Measurements from ENCODE around the gene OTOF.
"Not testable (repeated sequence)": the region's sequence is repeated elsewhere in the genome, so short reads cannot be mapped to it uniquely, and the experiment has no call there.

The OTOF gene

DNA sequence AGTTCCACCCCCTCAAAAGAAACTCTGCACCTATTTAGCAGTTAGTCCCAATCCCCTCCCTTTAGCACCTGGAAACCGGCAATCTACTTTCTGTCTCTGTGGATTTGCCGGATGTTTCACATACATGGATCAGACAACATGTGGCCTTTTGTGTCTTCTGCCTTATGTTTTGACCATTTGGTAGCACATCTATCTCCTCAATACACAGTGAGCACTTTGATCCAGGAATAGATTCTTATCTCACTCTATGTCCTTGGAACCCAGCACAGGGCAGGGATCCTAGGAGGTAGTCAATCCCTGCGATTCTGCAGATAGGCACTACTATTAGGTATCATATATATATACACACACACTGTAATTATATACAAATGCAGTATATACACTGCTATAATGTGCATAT, 3.8 kb upstream of the OTOF start:
- no peak for DNase-seq (ENCODE audit: extremely low read depth in 1 of 2, low read depth in 1 of 2)

DNA sequence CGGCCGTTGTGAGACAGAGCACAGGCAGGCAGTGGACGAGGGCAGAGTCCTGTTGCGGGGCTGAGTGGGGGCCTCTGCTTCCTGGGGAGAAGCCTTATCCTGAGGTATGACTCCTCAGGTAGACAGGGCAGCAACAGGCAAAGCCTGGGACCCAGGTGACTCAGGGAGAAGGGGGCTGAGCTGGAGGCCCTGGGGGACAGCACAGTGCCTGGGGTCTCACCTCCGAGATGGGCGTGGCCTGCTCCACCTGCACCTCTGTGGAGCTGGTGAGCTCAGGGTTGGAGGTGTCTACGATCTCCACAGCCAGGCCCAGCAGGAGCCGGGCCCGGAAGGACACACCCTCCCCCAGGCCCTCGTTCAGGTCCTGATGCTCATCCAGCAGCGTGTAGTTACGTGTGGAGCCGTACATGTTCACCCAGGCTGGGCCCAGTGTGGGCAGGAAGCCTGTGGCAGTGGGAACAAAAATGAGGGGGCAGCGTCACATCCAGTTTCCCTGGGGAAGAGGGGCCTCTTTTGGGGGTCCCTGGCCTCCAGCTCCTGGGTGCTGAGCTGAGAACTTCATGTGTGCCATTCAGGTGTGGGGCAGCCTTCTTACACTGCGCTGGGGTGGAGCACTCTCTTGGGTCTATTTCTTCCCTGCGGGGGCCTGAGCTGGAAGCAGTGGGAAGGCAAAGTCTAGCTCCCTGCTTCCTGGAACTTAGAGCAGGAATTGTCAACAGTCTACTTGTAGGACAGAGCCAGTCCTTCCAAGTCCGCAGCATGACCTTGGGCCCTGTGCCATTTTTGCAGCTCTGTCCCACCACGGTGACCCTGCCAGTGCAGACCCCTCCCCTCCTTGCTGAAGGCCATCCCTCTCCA, 2.9 kb upstream of the OTOF start:
- DNase-seq (ENCODE audit: extremely low read depth in 1 of 2, low read depth in 1 of 2): no peak

DNA sequence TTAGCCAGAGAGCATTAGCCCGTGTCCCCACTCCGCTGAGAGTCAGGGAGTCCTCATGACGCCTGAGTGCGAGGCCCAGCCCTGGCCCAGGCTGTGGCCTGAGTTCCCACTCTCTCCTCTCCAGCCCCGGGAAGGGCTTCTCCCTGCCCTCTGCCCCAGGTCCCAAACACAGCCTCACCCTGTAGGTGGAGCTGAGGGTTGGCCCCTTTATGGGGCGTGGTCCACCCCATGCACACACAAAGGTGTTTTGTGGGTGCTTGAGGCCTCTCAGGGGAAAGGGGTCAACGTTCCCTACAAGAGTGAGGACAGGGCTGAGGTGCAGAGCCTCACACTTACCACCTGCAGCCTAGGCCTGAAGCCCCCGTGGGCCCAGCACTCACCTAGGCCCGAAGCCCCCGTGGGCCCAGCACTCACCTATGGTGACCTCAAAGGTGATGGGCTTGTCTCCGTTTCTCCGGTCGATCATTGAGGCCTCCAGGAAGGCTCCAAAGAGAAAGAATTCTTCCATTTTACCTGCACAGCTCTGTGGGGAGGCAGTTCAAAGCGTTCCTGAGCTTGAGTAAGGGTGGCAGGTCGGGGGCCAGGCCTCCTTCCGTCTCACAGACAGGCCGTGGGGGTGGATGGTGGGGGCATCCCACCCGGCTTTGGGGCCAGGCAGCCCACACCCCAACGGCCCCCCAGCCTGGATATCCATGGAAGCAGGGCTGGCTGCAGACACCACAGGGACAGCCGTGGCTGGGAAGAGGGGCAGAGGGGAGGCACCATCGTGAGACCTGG, 2.1 kb upstream of the OTOF start:
- DNase-seq (ENCODE audit: extremely low read depth in 1 of 2, low read depth in 1 of 2): no peak

DNA sequence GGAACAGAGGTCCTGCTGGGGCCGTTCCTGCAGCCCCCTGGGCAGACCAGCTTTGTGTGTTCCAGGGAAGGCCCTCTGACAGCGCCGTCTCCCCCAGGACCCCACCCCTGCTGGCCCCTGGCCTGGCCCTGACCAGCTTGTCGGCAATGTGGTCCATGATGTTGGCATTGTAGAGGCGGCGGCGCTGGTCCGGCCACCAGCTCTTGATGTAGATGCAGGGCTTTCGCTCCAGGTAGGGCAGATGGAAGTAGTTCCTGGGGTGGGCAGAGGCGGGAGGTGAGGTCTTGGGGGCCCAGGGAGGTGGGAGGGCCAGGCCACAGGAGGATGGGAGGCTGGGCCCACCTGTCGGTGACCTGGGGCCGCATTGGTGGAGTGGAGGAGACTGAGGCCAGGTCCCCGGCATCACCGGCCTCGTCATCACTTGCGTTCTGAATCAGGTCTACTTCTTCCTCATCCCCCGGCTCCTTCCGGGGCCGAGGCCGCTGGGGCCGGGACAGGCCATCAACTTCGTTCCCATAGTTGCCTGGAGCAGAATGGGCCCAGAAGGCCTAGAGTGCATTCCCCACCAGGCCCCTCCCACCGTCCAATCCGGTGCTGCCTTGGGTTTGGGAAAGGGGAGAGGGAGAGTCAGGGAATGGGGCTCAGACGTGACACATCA, 1.3 kb upstream of the OTOF start:
- no peak for DNase-seq (ENCODE audit: extremely low read depth in 1 of 2, low read depth in 1 of 2)

DNA sequence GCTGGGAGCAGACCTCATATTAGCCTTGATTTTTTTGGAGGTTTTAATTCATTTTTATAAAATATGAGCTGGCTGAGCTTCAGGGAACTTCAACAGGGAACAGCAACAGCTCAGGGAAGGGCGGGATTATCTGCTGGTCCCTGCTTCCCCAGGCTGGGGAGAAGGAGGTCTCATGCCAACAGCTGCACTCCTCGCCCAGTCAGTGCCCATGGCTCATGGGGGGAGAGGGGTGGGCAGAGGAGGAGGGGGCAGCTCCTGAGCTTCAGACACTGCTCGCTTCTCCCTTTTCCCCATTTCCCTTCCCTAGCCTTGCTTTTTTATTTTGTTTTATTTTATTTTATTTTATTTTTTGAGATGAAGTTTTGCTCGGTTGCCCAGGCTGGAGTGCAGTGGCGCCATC, 442 bp upstream of the OTOF start:
- no peak for DNase-seq (ENCODE audit: extremely low read depth in 1 of 2, low read depth in 1 of 2)

DNA sequence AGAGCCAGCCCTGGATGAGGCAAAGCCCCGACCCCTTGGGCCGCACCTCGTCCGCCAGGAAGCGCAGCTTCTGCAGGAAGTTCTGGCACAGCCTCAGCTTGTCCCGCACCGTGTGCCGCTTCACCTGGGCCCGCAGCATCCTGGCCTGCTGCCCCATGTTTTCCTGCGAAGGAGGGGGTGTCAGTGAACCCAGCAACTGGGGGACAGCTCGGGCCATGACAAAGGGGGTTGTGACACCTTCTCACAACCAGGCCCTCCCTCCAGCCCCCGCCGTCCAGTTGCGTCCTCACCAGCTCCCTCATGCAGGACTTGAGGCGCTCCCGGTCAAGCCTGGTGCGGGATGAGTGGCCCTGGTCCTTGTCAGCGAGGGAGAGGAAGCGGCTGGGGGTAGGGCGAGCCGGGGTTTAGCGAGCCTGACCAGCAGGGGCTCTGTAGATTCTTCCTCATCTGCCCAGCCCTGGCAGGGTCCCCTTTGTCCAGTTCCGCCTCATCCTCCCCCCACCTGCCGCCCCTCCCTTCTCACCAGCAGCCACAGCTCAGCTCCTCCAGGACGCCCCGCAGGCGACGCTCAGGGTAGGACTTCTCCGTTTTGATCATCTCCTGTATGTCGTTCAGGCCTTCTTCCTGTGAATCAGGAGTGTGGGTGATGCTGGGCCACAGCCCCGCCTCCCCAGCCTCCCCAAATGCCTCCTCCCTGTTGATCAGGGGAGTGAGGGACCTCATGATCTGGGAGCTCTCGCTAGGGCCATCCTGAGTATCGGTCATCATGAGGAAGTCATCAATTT, 606 bp downstream of the OTOF start:
- no peak for DNase-seq (ENCODE audit: extremely low read depth in 1 of 2, low read depth in 1 of 2)

DNA sequence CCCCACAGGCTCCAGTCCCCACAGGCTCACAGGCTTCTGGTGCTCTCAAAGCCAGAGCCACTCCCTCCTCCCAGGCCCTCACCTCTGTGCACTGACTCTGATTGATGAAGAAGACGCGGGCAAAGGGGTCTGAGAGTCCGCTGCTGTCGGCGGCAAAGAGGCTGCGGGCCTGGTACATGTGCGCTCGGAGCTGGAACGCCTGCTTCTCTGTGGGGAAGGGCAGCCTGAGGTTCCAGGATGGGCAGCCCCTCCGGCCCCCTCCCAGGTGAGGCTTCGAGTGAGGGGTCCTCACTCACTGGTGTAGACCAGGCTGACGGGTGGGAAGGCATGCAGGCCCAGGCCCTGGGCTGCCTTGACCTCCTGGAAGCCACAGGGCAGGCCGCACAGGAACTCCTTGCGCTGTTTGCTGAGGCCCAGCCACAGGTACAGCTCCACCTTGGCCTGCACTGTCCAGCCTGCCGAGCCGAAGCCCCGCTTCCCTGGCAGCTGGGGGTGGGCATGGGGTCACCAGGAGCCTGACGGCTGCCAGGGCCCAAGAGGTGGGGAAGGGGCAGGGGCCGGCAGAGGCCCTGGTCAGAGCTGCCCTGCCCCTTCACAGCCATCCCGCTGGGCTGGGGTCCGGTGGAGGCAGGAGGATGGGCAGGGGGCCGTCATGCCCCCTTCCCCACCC, 2.0 kb downstream of the OTOF start:
- DNase-seq (ENCODE audit: extremely low read depth in 1 of 2, low read depth in 1 of 2): no peak

DNA sequence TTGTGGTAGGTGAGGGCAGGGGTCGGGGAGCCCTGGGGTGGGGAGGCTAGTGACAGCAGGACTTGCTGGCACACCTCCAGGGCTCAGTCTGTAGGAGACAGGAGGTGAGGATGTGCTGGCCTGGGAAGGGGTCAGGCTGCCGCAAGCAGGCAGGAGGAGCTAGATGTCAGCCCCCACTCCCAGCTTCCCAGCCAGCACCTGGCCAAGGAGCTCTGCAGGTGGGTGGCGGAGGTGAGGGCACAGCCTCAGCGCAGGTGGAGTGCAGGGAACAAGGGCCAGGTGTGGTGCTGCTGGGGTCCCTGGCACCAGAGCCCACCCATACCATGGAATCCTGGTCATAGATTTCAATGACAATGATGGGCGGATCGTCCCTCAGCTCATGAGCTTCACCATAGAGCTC, 2.9 kb downstream of the OTOF start:
- DNase-seq (ENCODE audit: extremely low read depth in 1 of 2, low read depth in 1 of 2): no peak

DNA sequence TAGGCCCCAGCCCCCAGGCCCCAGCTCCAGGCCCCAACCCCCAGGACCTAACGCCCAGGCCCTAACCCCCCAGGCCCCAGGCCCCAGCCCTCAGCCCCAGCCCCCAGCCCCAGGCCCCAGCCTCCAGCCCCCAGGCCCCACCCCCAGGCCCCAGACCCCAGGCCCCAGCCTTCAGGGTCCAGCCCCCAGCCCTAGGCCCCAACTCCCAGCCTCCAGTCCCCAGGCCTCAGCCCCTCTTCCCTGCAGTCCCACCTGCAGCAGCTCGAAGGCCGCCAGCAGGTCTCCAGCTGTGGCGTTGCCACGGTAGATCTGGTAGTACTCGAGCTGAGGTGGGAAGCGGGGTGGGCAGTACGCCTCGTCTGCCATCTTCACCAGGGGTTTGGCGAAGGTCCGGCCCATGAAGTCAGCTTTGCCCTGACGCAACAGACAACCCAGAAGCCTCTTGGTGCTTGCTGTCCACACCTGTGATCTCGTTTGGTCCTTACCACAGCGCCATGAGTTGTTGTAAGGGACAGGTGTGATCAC, 3.6 kb downstream of the OTOF start:
- DNase-seq (ENCODE audit: extremely low read depth in 1 of 2, low read depth in 1 of 2): no peak

DNA sequence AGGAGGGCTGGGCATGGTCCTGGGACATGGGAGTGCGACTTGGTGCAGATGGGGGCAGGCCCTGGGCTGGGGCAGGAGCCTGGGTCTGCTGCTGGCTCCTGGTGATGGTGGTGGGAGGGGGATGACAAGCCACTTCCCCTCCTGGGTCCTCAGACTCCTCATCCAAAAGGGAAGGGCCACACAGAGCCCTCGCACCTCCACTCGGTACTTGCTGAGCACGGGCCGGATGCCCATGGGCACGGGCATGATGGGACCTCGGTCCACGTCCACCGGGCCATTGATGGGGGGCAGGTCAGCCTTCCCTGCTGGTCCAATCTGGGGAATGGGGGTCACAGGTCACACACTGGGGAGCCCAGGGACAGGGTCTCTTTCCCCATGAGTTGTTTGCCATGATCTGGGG, 4.1 kb downstream of the OTOF start:
- no peak for DNase-seq (ENCODE audit: extremely low read depth in 1 of 2, low read depth in 1 of 2)

DNA sequence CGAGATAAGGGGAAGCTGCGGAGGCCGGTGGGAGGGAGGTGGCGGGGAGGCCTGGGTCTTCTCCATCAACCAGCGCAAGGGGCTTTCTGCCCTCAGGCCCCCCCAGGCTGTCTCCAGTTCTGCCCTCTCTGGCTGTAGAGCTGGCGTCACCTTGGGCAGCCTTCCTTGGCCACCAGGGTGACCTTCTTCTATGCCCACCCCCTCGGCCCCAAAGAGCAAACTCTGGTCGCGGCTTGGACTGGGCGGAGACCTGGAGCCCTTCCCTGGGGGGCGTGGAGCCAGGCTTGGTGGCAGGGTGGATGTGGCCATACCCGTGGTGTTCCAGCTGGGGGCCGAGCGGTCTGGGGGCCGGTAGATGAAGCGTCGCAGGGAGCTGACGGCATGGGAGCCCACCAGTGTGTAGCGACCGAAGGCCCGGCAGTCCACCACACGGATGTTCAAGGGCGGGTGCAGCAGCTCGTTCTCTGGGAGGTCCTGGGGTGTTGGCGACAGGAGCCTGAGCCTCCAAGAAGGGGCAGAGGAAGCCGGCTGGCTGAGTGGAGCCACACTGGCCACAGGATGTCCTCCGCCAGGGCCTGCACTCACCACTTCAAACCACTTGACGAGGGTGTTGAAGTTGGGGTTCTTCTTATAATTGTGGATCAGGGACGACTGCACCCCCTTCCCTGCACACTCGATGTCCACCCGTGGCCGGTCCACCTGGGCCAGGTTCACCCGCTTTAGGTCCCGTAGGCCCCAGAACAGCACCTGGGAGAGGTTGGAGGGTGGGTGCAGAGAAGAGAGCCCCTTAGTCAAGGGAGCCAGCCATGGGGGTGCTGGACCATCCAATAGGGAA, 4.9 kb downstream of the OTOF start:
- no peak for DNase-seq (ENCODE audit: extremely low read depth in 1 of 2, low read depth in 1 of 2)

DNA sequence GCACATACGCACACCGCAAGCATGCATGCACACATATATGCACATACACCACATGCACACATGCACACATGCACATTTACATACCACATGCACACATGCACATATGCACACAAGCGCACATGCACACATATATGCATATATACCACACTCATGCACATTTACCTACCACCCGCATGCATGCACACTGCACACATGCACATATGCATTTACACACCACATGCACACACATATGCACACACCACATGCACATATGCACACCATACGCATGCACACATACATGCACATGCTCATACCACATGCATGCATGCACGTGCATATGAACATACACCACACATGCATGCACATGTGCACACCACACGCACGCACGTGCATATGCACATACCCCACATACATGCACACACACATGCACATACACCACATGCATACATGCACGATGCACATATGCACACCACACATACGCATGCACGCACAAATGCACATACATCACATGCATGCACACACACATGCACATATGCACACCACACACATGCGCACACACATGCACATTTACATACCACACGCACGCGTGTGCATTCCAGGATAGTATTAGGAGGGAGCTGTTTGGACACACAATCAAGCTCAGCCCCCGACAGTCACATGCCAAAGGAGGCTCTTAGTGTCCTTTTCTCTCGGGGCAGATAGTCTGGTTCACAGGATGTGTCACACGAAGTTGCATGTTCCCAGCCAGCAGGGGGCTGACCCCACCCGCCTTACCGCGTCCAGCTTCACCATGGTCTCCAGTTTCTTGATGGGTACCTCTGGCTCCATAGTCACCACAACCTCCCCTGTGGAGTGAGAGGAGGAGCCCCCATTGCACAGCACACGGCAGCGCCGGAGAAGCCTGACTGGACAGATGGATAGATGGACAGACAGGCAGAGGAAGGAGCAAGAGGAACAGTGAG, 5.9 kb downstream of the OTOF start:
- no peak for DNase-seq (ENCODE audit: extremely low read depth in 1 of 2, low read depth in 1 of 2)

DNA sequence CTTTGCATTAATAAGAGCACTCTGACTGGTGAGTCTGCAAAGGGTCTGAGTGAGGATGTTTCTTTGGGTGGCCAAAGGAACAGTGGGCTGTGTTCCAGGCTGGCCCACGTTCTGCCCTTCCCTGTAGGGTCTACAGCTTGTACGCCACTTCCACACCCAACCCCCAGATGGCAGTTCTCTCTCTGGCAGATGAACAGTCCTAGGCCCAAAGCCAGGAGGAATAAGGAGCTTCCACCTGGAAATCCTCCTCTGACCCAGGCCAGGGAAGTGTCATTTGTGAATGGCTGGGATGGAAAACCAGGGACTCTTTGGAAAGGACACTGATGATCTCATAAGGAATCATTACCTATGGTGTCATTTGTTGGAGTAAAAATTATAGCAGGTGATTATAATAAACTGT, 6.6 kb downstream of the OTOF start:
- DNase-seq (ENCODE audit: extremely low read depth in 1 of 2, low read depth in 1 of 2): no peak

DNA sequence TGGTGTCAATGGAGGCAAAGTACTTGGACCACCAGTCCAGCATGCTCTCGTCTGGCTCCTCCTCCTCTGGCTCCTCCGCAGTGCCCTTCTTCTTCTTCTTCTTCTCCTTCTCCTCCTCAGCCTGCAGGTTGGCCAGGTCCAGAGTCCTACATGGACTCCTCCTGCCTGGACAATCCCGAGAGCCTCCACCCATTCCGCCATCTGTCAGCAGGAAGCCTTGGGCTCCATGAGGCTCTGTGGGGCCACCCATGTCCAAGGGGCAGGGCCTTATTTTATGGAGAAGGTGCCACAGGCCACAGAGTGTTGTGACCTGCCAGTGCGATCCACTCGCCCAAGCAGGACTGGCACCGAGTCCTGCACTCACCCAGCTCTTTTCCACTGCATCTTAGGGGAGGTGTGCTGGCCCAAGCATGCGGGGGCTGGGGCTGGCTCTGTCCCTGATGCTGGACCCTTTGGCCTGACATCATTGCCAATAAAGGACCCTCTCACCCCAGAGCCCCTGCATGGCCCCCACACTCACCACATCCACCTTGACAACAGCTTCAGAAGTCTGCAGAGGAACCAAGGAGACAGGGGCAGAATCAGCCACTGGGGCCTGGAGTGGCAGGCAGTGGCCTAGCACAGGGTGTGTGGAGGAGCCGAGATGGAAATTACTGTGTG, 7.2 kb downstream of the OTOF start:
- no peak for DNase-seq (ENCODE audit: extremely low read depth in 1 of 2, low read depth in 1 of 2)

DNA sequence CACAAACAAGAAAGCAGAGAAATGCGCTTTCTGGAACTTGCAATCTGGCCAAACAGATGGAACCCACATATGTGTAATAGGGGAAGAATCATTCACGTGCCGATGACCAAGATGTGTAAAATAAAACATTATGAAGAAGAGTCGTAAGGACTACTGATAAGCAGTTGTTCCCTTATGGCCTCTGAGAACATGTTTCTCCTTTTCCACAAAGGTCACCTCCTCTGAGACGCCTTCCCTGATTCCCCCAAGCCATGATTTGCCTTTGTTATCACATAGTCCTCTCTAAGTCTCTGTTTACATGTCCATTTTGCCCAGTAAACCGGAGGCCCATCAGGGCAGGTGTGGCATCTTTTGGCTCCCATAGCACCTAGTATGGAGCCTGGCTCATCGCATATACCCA, 8.0 kb downstream of the OTOF start:
- DNase-seq (ENCODE audit: extremely low read depth in 1 of 2, low read depth in 1 of 2): no peak

DNA sequence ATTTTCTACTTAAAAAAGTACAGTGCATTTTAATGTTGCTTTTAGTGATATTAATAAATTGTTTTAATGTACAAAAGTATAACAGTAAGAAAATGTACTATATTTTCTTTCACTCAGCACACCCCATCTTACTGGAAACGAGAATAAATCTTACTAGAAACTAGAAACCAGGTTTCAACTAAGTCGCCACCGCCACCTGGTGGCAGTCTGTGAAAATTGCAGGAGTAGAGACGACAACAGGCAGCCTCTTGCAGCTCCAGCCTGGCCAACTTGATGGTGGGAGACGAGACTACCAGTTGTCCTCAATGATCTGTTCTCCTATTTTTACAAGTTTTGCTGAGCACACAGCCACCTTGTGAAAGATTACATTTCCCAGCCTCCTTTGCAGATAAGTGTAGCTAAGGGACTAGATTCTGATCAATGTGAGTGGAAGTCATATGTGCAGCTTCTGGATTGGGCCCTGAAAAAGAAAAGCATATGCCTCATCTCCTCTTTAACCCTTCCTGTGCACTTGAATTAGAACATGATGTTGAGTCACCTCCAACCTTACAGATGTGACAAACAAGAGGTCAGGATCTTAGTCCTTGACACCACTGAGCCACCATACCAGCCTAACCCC, 8.7 kb downstream of the OTOF start:
- peak in 1 of 2 donors; percentile 23 for DNase-seq (ENCODE audit: extremely low read depth in 1 of 2, low read depth in 1 of 2)

DNA sequence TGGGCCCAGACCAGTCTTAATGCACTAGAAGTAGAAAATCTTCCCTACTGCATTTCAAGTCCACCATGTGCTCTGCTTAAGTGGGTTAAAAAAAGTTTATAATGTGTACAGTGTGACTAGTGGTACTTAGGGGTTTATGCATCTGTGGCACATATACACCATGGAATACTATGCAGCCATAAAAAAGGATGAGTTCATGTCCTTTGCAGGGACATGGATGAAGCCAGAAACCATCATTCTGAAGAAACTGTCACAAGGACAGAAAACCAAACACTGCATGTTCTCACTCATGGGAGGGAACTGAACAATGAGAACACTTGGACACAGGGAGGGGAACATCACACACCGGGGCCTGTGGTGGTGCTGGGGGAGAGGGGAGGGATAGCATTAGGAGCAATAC, 9.4 kb downstream of the OTOF start:
- not testable (repeated sequence) for DNase-seq (ENCODE audit: extremely low read depth in 1 of 2, low read depth in 1 of 2)
